H1 (cell line): Measurements from ENCODE around the gene RAET1G. TPM values are rescaled to one million over a fixed set of nuclear protein-coding genes. Genes with fewer than 3 reads are reported as not detected.

ENCODE experiments used
- CTCF ChIA-PET: fragments of 300-600 bp; sonication (Branson Sonifier 250); formaldehyde crosslinking; loops from one replicate; lab custom pipeline; 2021; ENCODE audit not compliant: partially characterized antibody; lab: Charles Lee
- POLR2A ChIA-PET: fragments of 300-600 bp; sonication (Branson Sonifier 250); formaldehyde crosslinking; loops from one replicate; lab custom pipeline; 2021; ENCODE audit warnings: inconsistent platforms; ENCODE audit not compliant: partially characterized antibody; lab: Charles Lee
- DNase-seq, 2 experiments: peaks; one replicate each; pipeline versions ENCODE4 v3.0.0 to v3.0.0-alpha.2; 2010 to 2022; ENCODE audit warnings: low spot score in 2 of 2, low read depth in 1 of 2, mixed read lengths in 1 of 2
- FAIRE-seq: peaks from 2 replicates; lab custom pipeline; 2011; peaks lifted over from hg19 to GRCh38; lab: Jason Lieb, UNC
- H2AFZ ChIP-seq: 2 replicates; pipeline ENCODE4 v1.8.1; 2012; ENCODE audit warnings: low read length, inconsistent platforms
- H2AK5ac ChIP-seq: 2 replicates; pipeline ENCODE4 v1.6.1; 2013; ENCODE audit warnings: low read depth, low read length
- H2BK120ac ChIP-seq: replicated peaks from 2 replicates; pipeline ENCODE3; 2013; ENCODE audit warnings: low read depth, low read length, inconsistent platforms
- H2BK12ac ChIP-seq: 2 replicates; pipeline ENCODE4 v1.6.1; 2013; ENCODE audit warnings: low read depth, low read length
- H2BK15ac ChIP-seq: 2 replicates; pipeline ENCODE4 v1.6.1; 2013; ENCODE audit warnings: low read length
- H2BK20ac ChIP-seq: 2 replicates; pipeline ENCODE4 v1.6.1; 2013; ENCODE audit warnings: low read length
- H2BK5ac ChIP-seq: 2 replicates; pipeline ENCODE4 v1.6.1; 2013; ENCODE audit warnings: low read depth, low read length
- H3K14ac ChIP-seq: 2 replicates; pipeline ENCODE4 v1.6.1; 2013; ENCODE audit warnings: inconsistent platforms; ENCODE audit not compliant: insufficient read length
- H3K18ac ChIP-seq: 2 replicates; pipeline ENCODE4 v1.6.1; 2013; ENCODE audit warnings: low read length; ENCODE audit errors: extremely low read depth
- H3K23ac ChIP-seq: 2 replicates; pipeline ENCODE4 v1.6.1; 2013; ENCODE audit warnings: inconsistent platforms; ENCODE audit not compliant: insufficient read length
- H3K23me2 ChIP-seq: 2 replicates; pipeline ENCODE4 v1.6.1; 2013; ENCODE audit warnings: low read depth, low read length
- H3K27ac ChIP-seq: 2 replicates; pipeline ENCODE4 v1.6.1; 2011; ENCODE audit warnings: low read depth, low read length, inconsistent platforms
- H3K27me3 ChIP-seq, 4 experiments: replicated peaks in 1 of 4; 1 replicate in 1 of 4; 2 replicates in 3 of 4; pipeline versions ENCODE4 v1.6.1 to v1.8.1; 2011 to 2013; ENCODE audit warnings: low read length in 3 of 4, mild to moderate bottlenecking in 3 of 4, inconsistent platforms in 2 of 4, mixed read lengths in 2 of 4, moderate library complexity in 1 of 4; ENCODE audit not compliant: control insufficient read depth in 3 of 4, insufficient read depth in 3 of 4; ENCODE audit errors: extremely low read depth in 1 of 4
- H3K36me3 ChIP-seq, 4 experiments: 2 replicates each; pipeline versions ENCODE4 v1.6.1 to v1.8.1; 2011 to 2013; ENCODE audit warnings: mild to moderate bottlenecking in 4 of 4, low read length in 3 of 4, moderate library complexity in 2 of 4, control low read depth in 1 of 4, inconsistent platforms in 1 of 4; ENCODE audit not compliant: insufficient read depth in 4 of 4, control insufficient read depth in 2 of 4
- H3K4ac ChIP-seq: replicated peaks from 2 replicates; pipeline ENCODE3; 2013; ENCODE audit warnings: low read length, low read depth, mixed read lengths, inconsistent platforms; ENCODE audit not compliant: insufficient read length
- H3K4me1 ChIP-seq, 4 experiments: replicated peaks in 1 of 4; 1 replicate in 1 of 4; 2 replicates in 3 of 4; pipeline versions ENCODE4 v1.6.1 to v1.8.1; 2011 to 2013; ENCODE audit warnings: low read length in 3 of 4, inconsistent platforms in 2 of 4, mixed read lengths in 1 of 4; ENCODE audit not compliant: insufficient read depth in 4 of 4, control insufficient read depth in 3 of 4
- H3K4me2 ChIP-seq, 2 experiments: 2 replicates each; pipeline versions ENCODE4 v1.6.1 to v1.8.1; 2011 to 2013; ENCODE audit warnings: low read depth in 2 of 2, low read length in 2 of 2, control low read depth in 1 of 2, inconsistent platforms in 1 of 2, mild to moderate bottlenecking in 1 of 2; ENCODE audit not compliant: insufficient read depth in 1 of 2
- H3K4me3 ChIP-seq, 4 experiments: fragments of 200-600, 300-600 bp in 1 of 4; sonication (generic), shearing (Covaris generic), sonication (Bioruptor Twin) in 1 of 4; 2 replicates each; pipeline versions ENCODE4 v1.5.1 to v1.8.1; 2011 to 2016; ENCODE audit warnings: low read length in 4 of 4, low read depth in 3 of 4, control low read depth in 2 of 4, inconsistent platforms in 2 of 4, mild to moderate bottlenecking in 2 of 4, mixed read lengths in 1 of 4, moderate library complexity in 1 of 4; ENCODE audit not compliant: insufficient read depth in 2 of 4; ENCODE audit errors: extremely low read depth in 1 of 4
- H3K56ac ChIP-seq: replicated peaks from 2 replicates; pipeline ENCODE3; 2013; ENCODE audit warnings: low read depth, mild to moderate bottlenecking, mixed read lengths, low read length, inconsistent platforms; ENCODE audit not compliant: insufficient read length
- H3K79me1 ChIP-seq: 2 replicates; pipeline ENCODE4 v1.6.1; 2013; ENCODE audit warnings: low read depth, low read length, control low read depth
- H3K79me2 ChIP-seq, 2 experiments: 2 replicates each; pipeline versions ENCODE4 v1.6.1 to v1.8.1; 2012 to 2013; ENCODE audit warnings: low read length in 2 of 2, mild to moderate bottlenecking in 2 of 2, inconsistent platforms in 1 of 2; ENCODE audit not compliant: insufficient read depth in 2 of 2, control insufficient read depth in 1 of 2
- H3K9ac ChIP-seq, 4 experiments: replicated peaks in 1 of 4; 1 replicate in 1 of 4; 2 replicates in 3 of 4; pipeline versions ENCODE4 v1.6.1 to v1.8.1; 2011 to 2013; ENCODE audit warnings: low read depth in 3 of 4, low read length in 3 of 4, control low read depth in 2 of 4, mild to moderate bottlenecking in 2 of 4, moderate library complexity in 2 of 4, inconsistent platforms in 1 of 4; ENCODE audit errors: extremely low read depth in 1 of 4
- H3K9me3 ChIP-seq, 2 experiments: 2 replicates each; pipeline versions ENCODE4 v1.6.1 to v1.8.1; 2012 to 2013; ENCODE audit warnings: mild to moderate bottlenecking in 2 of 2, moderate library complexity in 2 of 2, control low read depth in 1 of 2, inconsistent platforms in 1 of 2, low read depth in 1 of 2, low read length in 1 of 2, mixed read lengths in 1 of 2; ENCODE audit not compliant: insufficient read depth in 2 of 2
- H4K20me1 ChIP-seq, 2 experiments: replicated peaks in 1 of 2; 2 replicates each; pipeline versions ENCODE3 to v1.8.1; 2011 to 2013; ENCODE audit warnings: inconsistent platforms in 2 of 2, low read length in 2 of 2, mild to moderate bottlenecking in 1 of 2; ENCODE audit not compliant: insufficient read depth in 2 of 2, control insufficient read depth in 1 of 2
- H4K5ac ChIP-seq: 2 replicates; pipeline ENCODE4 v1.6.1; 2013; ENCODE audit warnings: low read length, low read depth, mixed read lengths, inconsistent platforms; ENCODE audit not compliant: insufficient read length
- H4K8ac ChIP-seq: 2 replicates; pipeline ENCODE4 v1.8.0; 2013; ENCODE audit warnings: mild to moderate bottlenecking, moderate library complexity, low read length, inconsistent platforms; ENCODE audit not compliant: insufficient read depth; ENCODE audit errors: extremely low read depth
- H4K91ac ChIP-seq: replicated peaks from 2 replicates; pipeline ENCODE3; 2013; ENCODE audit warnings: low read length, mixed read lengths, inconsistent platforms; ENCODE audit not compliant: insufficient read length
- EGR1 ChIP-seq: IDR thresholded peaks from 2 replicates; pipeline ENCODE4 v1.6.1; 2011; ENCODE audit warnings: low read depth, low read length, borderline replicate concordance
- HDAC2 ChIP-seq, 2 experiments: fragments of 300-600 bp in 1 of 2; sonication (generic) in 1 of 2; IDR thresholded peaks; 2 replicates each; pipeline ENCODE4 v1.6.1; 2011 to 2012; ENCODE audit warnings: low read depth in 2 of 2, low read length in 2 of 2, mild to moderate bottlenecking in 2 of 2, moderate library complexity in 2 of 2, borderline replicate concordance in 1 of 2, inconsistent platforms in 1 of 2
- JUN ChIP-seq: IDR thresholded peaks from 2 replicates; pipeline ENCODE4 v1.6.1; 2011; ENCODE audit warnings: low read depth, mild to moderate bottlenecking, improper control_type of control experiment, low read length
- RFX5 ChIP-seq: IDR thresholded peaks from 2 replicates; pipeline ENCODE4 v1.6.1; 2011; ENCODE audit warnings: low read depth, low read length, improper control_type of control experiment, borderline replicate concordance
- RXRA ChIP-seq: IDR thresholded peaks from 2 replicates; pipeline ENCODE4 v1.6.1; 2011; ENCODE audit warnings: low read depth, mild to moderate bottlenecking, low read length, moderate library complexity; ENCODE audit not compliant: insufficient read depth
- SIN3A ChIP-seq, 2 experiments: IDR thresholded peaks in 1 of 2; conservative IDR thresholded peaks in 1 of 2; 2 replicates each; pipeline ENCODE4 v1.6.1; 2011 to 2012; ENCODE audit warnings: low read length in 2 of 2, improper control_type of control experiment in 1 of 2, low read depth in 1 of 2, mild to moderate bottlenecking in 1 of 2
- TEAD4 ChIP-seq: IDR thresholded peaks from 2 replicates; pipeline ENCODE4 v1.6.1; 2012; ENCODE audit warnings: low read depth, low read length, inconsistent platforms, mixed read lengths
- WGBS, 2 experiments: shearing (Covaris generic) in 1 of 2; methylation state at CpG; one replicate each; pipeline versions ENCODE4 v1.1.6 to v1.1.7; 2013 to 2015; ENCODE audit warnings: low lambda C conversion rate in 2 of 2, mixed read lengths in 2 of 2, inconsistent platforms in 1 of 2, low coverage in 1 of 2, missing lambda C conversion rate in 1 of 2; ENCODE audit not compliant: insufficient replicate concordance in 2 of 2, insufficient coverage in 1 of 2, insufficient read length in 1 of 2; ENCODE audit errors: extremely low coverage in 1 of 2, missing lambda C conversion rate in 1 of 2; 5-methylcytosine and 5-hydroxymethylcytosine counted together
- long read RNA-seq, 2 experiments: library from RNA in 1 of 2; library from capped mRNA in 1 of 2; stranded (forward); transcript quantifications; one replicate each; pipeline ENCODE4 v2.0.0, GENCODE V29; 2021; ENCODE audit warnings: inconsistent platforms in 1 of 2
- polyA minus RNA-seq, 3 experiments: library from RNA; depleted of rRNA, polyadenylated mRNA; stranded (reverse); fragments of >200 nt; gene quantifications; 1 replicate in 2 of 3; 2 replicates in 1 of 3; pipeline ENCODE4 v1.2.3, GENCODE V29; 2011
- polyA plus RNA-seq, 7 experiments: library from polyadenylated mRNA; depleted of rRNA in 3 of 7; stranded (reverse) in 5 of 7; unstranded in 2 of 7; fragments of >200 nt in 5 of 7; fragments of 200-250 nt in 2 of 7; gene quantifications; 1 replicate in 5 of 7; 2 replicates in 1 of 7; 4 replicates in 1 of 7; pipeline versions ENCODE4 v1.2.1 to v1.2.3, GENCODE V29; 2011 to 2013; ENCODE audit warnings: missing spikeins in 2 of 7, mixed read lengths in 2 of 7
- total RNA-seq: library from RNA; stranded (reverse); fragmentation: NEBNext Ultra II Directional; extraction: Animal tissue kit (Norgen Biotek cat#: 25700); gene quantifications from 2 replicates; pipeline ENCODE4 v1.2.1, GENCODE V29; 2021

Gene RAET1G, protein sequence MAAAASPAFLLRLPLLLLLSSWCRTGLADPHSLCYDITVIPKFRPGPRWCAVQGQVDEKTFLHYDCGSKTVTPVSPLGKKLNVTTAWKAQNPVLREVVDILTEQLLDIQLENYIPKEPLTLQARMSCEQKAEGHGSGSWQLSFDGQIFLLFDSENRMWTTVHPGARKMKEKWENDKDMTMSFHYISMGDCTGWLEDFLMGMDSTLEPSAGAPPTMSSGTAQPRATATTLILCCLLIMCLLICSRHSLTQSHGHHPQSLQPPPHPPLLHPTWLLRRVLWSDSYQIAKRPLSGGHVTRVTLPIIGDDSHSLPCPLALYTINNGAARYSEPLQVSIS
- not detected in 2 replicates for total RNA-seq
- polyA plus RNA-seq (2011; rRNA removed), result 0.08 and 0.16 TPM in 2 replicates
- polyA plus RNA-seq (2011; cell fraction: cytosol; rRNA removed), result not detected
- not detected for polyA plus RNA-seq (2011; cell fraction: nucleus; rRNA removed)
- polyA plus RNA-seq (2012, experiment 1 of 2), result 0.23 to 0.31 TPM in 2 of 4 replicates, not detected in the others
- polyA plus RNA-seq (2012, experiment 2 of 2), result not detected
- 0.08 TPM for polyA plus RNA-seq (2013, experiment 1 of 2)
- 0.09 TPM for polyA plus RNA-seq (2013, experiment 2 of 2)
- not detected in 2 replicates for polyA minus RNA-seq (2011; rRNA and poly(A)+ RNA removed)
- polyA minus RNA-seq (2011; cell fraction: cytosol; rRNA and poly(A)+ RNA removed), result not detected
- polyA minus RNA-seq (2011; cell fraction: nucleus; rRNA and poly(A)+ RNA removed), result not detected
- long read RNA-seq, experiment 1, result 0 reads
- long read RNA-seq, experiment 2, result 0 reads

DNA sequence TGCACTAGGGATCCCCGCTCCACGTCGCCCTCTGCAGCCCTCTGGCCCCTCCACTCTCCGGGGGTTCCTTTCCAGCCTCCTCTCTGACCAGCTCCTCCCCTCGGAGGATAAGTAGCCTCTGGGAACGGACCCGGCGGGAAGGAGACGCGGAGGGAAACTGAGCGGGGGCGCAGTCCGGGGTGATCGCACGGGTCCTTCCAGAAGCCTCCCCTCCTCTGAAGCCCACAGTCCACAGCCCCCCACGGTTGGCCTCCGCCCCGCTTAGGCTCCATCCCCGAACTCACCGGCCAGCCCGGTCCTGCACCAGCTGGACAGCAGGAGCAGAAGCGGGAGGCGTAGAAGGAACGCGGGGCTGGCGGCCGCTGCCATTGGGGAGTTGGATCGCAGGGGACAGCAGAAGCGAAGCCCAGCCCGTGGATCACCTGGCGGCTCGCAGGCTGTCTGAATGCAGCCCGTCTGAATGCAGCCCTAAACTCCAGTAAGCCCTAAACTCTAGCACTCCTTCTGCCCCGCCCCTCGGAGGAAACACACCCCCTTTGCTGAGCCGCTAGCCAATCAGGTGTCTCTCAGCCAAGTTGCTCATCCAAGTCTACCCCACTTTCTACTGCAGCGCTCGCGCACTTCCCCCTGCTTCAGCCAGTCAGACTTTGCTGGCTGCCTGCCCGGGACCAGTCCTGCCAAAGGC, at the start of gene RAET1G:
Gene RAET1G (minus strand): TSS at position 480 of the 685 bp plus-strand sequence. CDS start 111 bp downstream, at position 369.
- Histone ChIP-seq H3K4me1 (peaks cover 0 to 5% (median 0%) of the 10 kb centered on the region in 4 experiments; a peak in 2 of 7 replicates), H3K14ac (no peak within 1 kb of the TSS), H2AFZ (peak within 1 kb of the TSS; percentile 24; the same call in 1 of the 2 replicates), H2BK15ac (no peak within 1 kb of the TSS), H2BK20ac (no peak within 1 kb of the TSS), H3K4me2 (peak within 1 kb of the TSS; percentile 88 to 91), H4K20me1 (peaks cover 3 to 6% of the 10 kb centered on the region in 2 experiments), H3K79me1 (no peaks in the 10 kb centered on the region), H3K4me3 (peak within 1 kb of the TSS; percentile 56 to 70 (median 65)), H3K9ac (no peak within 1 kb of the TSS), H3K36me3 (peaks cover 0 to 3% (median 0%) of the 10 kb centered on the region in 4 experiments; a peak in 1 of 8 replicates), H2BK5ac (no peak within 1 kb of the TSS), H3K27ac (no peak within 1 kb of the TSS), H4K8ac (0 out of 2 replicates have a peak within 1 kb of the TSS, but pooled peaks have one; percentile 31), H3K18ac (no peak within 1 kb of the TSS; the same call in 1 of the 2 replicates), H3K56ac (no peak within 1 kb of the TSS), H4K91ac (no peak within 1 kb of the TSS), H3K4ac (no peak within 1 kb of the TSS), H4K5ac (no peak within 1 kb of the TSS), H3K9me3 (no peaks in the 10 kb centered on the region; a peak in 1 of 4 replicates), H3K27me3 (peaks cover 39 to 64% (median 57%) of the 10 kb centered on the region in 4 experiments), H3K23me2 (peaks cover 12% of the 10 kb centered on the region; the same call in 1 of the 2 replicates), H3K23ac (no peak within 1 kb of the TSS), H2AK5ac (no peak within 1 kb of the TSS), H3K79me2 (no peaks in the 10 kb centered on the region), H2BK12ac (no peak within 1 kb of the TSS), H2BK120ac (no peak within 1 kb of the TSS)
- DNase-seq (peak; percentile 83 to 87), FAIRE-seq (peak; percentile 73)
- CTCF ChIA-PET, result interaction anchor here (0.7 to 1.6 kb wide), 5 partner anchors 16 to 198 kb away, joined by 3 to 6 read pairs (median 3); no protein-coding TSS in a partner anchor
- POLR2A ChIA-PET, result interaction anchor here (1.1 kb wide), 1 partner anchor 59 kb away, joined by 3 read pairs; no protein-coding TSS in a partner anchor
- WGBS, 2 experiments, result 3% methylated on average over 24 of the region's 40 CpGs; no CpG with 5 or more reads in 1 of the 2 experiments
- no peak for TF ChIP-seq RXRA
- TF ChIP-seq JUN, result no peak
- peak; percentile 39; the same call in 1 of the 2 replicates for TF ChIP-seq EGR1
- TF ChIP-seq SIN3A (conservative IDR thresholded peaks at IDR 0.05 in 1 of 2, IDR thresholded peaks at IDR 0.05 in 1 of 2; ENCODE audit: low read depth in 1 of 2, low read length in 2 of 2), result 0 out of 4 replicates have a peak, but pooled peaks of 1 of the 2 experiments have one; percentile 52
- no peak for TF ChIP-seq RFX5
- no peak for TF ChIP-seq TEAD4
- no peak for TF ChIP-seq HDAC2 (IDR thresholded peaks at IDR 0.05; ENCODE audit: borderline replicate concordance in 1 of 2, low read depth in 2 of 2, low read length in 2 of 2)
